Fibroblast of the aortic adventitia (primary cell): ENCODE results near the gene WDR91. TPM values are rescaled to one million over a fixed set of nuclear protein-coding genes. Genes with fewer than 3 reads are reported as not detected.
A peak's percentile ranks its signal among the peaks of the same experiment; 100 is the strongest.
"Not testable (repeated sequence)": the region's sequence is repeated elsewhere in the genome, so short reads cannot be mapped to it uniquely, and the experiment has no call there.

Source experiments
- DNase-seq: peaks from one replicate; pipeline ENCODE4 v3.0.0-alpha.2; 2010; ENCODE audit warnings: low read depth
- H3K4me3 ChIP-seq: 2 replicates; pipeline ENCODE4 v1.5.1; 2011; ENCODE audit warnings: low read depth, mild to moderate bottlenecking, control low read depth, low read length, moderate library complexity
- total RNA-seq: library from RNA; depleted of rRNA; stranded (reverse); fragments of >200 nt; gene quantifications from 2 replicates; pipeline ENCODE4 v1.2.3, GENCODE V29; 2012; ENCODE audit warnings: low replicate concordance
- TF ChIP-seq, protein P1 (sequence below): IDR thresholded peaks from 2 replicates; pipeline ENCODE4 v1.5.1; 2011; ENCODE audit warnings: mild to moderate bottlenecking, low read length, control low read depth, inconsistent platforms; ENCODE audit not compliant: insufficient read depth

The WDR91 gene
- total RNA-seq, 1 donor: 6.5 TPM

- no peak for DNase-seq
- H3K4me3 ChIP-seq: no peak overlapping the region
- TF ChIP-seq, protein P1, sequence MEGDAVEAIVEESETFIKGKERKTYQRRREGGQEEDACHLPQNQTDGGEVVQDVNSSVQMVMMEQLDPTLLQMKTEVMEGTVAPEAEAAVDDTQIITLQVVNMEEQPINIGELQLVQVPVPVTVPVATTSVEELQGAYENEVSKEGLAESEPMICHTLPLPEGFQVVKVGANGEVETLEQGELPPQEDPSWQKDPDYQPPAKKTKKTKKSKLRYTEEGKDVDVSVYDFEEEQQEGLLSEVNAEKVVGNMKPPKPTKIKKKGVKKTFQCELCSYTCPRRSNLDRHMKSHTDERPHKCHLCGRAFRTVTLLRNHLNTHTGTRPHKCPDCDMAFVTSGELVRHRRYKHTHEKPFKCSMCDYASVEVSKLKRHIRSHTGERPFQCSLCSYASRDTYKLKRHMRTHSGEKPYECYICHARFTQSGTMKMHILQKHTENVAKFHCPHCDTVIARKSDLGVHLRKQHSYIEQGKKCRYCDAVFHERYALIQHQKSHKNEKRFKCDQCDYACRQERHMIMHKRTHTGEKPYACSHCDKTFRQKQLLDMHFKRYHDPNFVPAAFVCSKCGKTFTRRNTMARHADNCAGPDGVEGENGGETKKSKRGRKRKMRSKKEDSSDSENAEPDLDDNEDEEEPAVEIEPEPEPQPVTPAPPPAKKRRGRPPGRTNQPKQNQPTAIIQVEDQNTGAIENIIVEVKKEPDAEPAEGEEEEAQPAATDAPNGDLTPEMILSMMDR: no peak
Measured at GRCh38 chr7:135180122-135180521, 31.2 kb downstream of the WDR91 start.

DNA sequence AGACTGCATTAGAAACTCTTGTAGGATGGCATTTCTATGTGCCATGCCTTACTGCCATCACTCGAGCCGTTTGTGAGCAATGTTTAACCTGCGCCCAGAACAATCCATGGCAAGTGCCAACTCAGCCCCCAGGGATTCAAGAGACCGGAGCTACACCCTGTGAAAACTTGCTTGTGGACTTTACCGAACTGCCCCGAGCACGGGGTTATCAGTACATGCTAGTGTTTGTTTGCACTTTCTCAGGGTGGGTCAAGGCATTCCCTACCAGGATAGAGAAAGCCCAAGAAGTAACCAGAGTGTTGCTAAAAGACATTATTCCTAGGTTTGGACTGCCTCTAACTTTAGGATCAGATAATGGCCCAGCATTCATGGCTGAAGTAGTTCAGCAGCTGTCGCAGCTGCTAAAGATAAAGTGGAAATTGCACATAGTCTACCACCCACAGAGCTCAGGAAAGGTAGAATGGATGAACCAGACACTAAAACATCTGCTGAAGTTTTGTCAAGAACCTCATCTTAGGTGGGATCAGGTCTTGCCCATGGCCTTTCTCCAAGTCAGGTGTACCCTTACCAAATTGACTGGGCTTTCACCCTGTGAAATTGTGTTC, 31.9 kb downstream of the WDR91 start:
- TF ChIP-seq, protein P1: no peak
- DNase-seq: no peak
- no peak overlapping the region for H3K4me3 ChIP-seq

DNA sequence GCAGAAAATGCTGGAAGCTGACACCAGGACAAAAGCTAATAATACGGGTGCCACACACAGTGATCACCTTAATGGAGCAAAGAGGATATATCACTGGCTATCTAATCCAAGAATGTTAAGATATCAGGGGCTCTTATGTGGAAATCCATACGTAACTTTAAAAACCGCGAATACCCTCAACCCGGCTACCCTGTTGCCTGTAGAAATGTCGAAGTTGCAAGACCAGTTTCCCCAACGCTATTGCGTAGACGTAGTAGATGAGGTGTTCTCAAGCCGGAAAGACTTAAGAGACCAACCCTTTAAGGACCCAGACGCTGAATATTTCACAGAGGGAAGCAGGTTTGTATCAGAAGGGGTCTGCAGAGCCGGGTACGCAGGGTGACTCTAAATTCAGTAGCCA, 33.0 kb downstream of the WDR91 start:
- TF ChIP-seq, protein P1: no peak
- no peak for DNase-seq

DNA sequence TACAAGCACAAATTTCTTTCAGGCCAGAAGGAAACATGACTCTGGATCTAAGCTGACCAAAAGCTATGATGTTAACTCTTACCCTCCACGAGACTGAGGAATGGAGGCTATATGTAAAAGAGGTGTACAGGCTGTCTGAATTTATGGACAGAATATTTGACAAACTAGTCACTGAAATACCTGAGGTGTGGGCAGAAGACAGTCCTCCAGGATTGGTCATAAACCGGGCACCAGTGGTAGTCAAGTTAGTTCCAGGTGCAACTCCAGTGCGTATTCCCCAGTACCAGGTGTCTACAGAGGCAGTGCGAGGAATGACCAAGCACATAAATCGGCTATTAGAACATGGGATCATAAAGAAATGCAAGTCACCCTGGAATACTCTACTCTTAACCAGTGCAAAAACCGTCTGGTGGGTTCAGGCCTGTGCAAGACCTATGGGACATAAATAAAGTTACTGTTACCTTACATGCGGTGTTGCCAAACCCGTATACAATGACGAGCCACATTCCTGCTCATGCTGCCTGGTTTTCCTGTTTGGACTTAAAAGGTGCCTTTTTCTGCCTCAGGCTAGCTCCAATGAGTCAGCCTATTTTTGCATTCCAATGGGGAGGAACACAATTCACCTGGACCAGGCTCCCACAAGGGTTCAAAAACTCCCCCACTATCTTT, 34.2 kb downstream of the WDR91 start:
- TF ChIP-seq, protein P1: no peak
- DNase-seq: no peak
- H3K4me3 ChIP-seq: no peak overlapping the region

More for the DNA sequence above, 33.0 kb downstream of the WDR91 start:
- no peak overlapping the region for H3K4me3 ChIP-seq

- TF ChIP-seq, protein P1: no peak
- DNase-seq: no peak
- H3K4me3 ChIP-seq: no peak overlapping the region
Measured at GRCh38 chr7:135175931-135176330, 35.4 kb downstream of the WDR91 start.

GRCh38 chr7:135174941-135175340, 36.4 kb downstream of the WDR91 start:
- no peak for DNase-seq
- TF ChIP-seq, protein P1: no peak
- H3K4me3 ChIP-seq: no peak overlapping the region

DNA sequence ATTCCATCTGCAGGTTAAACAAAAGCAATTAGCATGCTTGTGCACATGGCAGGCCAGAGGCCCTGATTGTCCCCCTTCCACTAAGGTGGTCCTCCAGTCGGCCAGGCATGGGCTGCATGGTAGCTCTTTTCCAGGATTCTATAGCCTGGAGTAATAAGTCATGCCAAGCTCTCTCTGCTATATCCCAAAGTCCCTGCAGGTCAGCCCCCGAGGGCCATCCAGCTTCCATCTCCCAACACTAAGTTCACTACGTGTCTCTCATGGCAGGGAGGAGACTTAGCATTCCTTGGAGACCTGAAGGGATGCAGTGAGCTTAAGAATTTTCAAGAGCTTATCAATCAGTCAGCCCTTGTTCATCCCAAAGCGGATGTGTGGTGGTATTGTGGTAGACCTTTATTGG, 37.4 kb downstream of the WDR91 start:
- DNase-seq, H3K4me3 ChIP-seq: not testable (repeated sequence)

DNA sequence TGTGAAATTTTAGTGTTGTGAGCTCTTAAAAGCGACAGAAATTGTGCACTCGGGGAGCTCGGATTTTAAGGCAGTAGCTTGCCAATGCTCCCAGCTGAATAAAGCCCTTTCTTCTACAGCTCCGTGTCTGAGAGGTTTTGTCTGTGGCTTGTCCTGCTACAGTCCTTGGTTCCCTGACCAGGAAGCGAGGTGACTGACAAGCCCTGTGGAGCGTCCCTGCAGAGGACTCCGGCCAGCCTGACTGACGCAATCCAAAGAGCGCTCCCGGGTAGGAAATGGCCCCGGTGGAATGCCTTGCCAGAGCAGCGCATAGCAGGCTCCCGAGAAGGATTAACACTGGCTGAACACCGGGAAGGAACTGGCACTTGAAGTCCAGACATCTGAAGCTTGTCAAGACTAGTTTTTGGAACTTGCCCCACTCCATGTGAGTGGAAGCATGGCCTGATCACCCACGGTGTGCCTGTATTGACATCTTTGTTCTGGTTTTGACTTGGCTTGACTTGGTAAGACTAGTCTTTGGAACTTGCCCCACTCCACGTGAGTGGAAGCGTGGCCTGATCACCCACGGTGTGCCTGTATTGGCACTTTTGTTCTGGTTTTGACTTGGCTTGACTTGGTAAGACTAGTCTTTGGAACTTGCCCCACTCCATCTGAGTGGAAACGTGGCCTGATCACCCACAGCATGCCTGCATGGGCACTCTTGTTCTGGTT, 39.6 kb downstream of the WDR91 start:
- DNase-seq: not testable (repeated sequence)

DNA sequence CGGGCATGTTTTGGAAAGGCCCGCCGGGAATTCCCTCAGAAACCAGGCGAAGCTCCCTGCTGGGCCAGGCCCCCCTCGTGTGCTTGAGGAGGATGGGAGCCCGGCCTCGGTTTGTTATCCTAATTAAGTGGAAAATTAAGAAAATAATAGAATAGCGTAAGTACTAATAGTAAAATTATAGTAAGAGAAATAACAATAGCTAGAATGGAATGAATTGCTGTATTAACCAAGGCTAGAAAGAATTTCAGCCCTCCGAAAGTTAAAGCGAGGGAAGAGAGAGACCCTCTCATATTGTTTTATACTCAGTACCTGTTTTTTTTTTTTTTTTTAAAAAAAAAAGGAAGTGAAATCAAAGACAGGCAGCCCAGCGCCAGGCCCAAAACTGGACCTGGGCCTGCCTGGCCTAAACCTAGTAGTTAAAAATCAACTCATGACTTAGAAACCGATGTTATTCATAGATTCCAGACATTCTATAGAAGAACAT, 40.3 kb downstream of the WDR91 start:
- peak overlapping the region; percentile 81 for H3K4me3 ChIP-seq
- DNase-seq: not testable (repeated sequence)

More for the DNA sequence above, 39.6 kb downstream of the WDR91 start:
- H3K4me3 ChIP-seq: not testable (repeated sequence)
